Left hindlimb (tissue), 1 donor: ENCODE data around the gene NUP58.
A peak's percentile ranks its signal among the peaks of the same experiment; 100 is the strongest.
"Not testable (repeated sequence)": the region's sequence is repeated elsewhere in the genome, so short reads cannot be mapped to it uniquely, and the experiment has no call there.

Source experiments
- DNase-seq: peaks from one replicate; pipeline ENCODE4 v3.0.0-alpha.2; 2018

NUP58 gene

GRCh38 chr13:25306671-25307464, 5.4 kb downstream of the NUP58 start:
- DNase-seq, result no peak

GRCh38 chr13:25310891-25311290, 9.5 kb downstream of the NUP58 start:
- DNase-seq, result no peak

GRCh38 chr13:25318946-25319345, 17.5 kb downstream of the NUP58 start:
- DNase-seq, result not testable (repeated sequence)

GRCh38 chr13:25319771-25320170, 18.3 kb downstream of the NUP58 start:
- DNase-seq, result no peak

- DNase-seq, result no peak
Measured at GRCh38 chr13:25324100-25324499, 22.7 kb downstream of the NUP58 start.

GRCh38 chr13:25329706-25330105, 28.3 kb downstream of the NUP58 start:
- DNase-seq, result no peak

- DNase-seq, result no peak
Measured at GRCh38 chr13:25330541-25330940, 29.1 kb downstream of the NUP58 start.

GRCh38 chr13:25335856-25336255, 34.4 kb downstream of the NUP58 start:
- DNase-seq, result no peak

- DNase-seq, result no peak
Measured at GRCh38 chr13:25345576-25345975, 44.2 kb downstream of the NUP58 start.

- no peak for DNase-seq
Measured at GRCh38 chr13:25347151-25347550, 45.7 kb downstream of the NUP58 start.

GRCh38 chr13:25351404-25351803, 50.0 kb downstream of the NUP58 start:
- DNase-seq, result no peak

- no peak for DNase-seq
Measured at GRCh38 chr13:25352230-25352629, 50.8 kb downstream of the NUP58 start.

- no peak for DNase-seq
Measured at GRCh38 chr13:25352806-25353205, 51.4 kb downstream of the NUP58 start.

GRCh38 chr13:25353344-25353743, 51.9 kb downstream of the NUP58 start:
- DNase-seq, result no peak

- DNase-seq, result no peak
Measured at GRCh38 chr13:25354377-25354776, 53.0 kb downstream of the NUP58 start.

- DNase-seq, result not testable (repeated sequence)
Measured at GRCh38 chr13:25360443-25360842, 59.0 kb downstream of the NUP58 start.

- no peak for DNase-seq
Measured at GRCh38 chr13:25365720-25366235, 64.4 kb downstream of the NUP58 start.

GRCh38 chr13:25371158-25371874, 69.9 kb downstream of the NUP58 start:
- no peak for DNase-seq

- no peak for DNase-seq
Measured at GRCh38 chr13:25371875-25372283, 70.5 kb downstream of the NUP58 start, which contains the start of gene ATP8A2. Gene ATP8A2 (plus strand): TSS chr13:25371974. CDS start chr13:25372213, 239 bp downstream.

- DNase-seq, result peak; percentile 37
Measured at GRCh38 chr13:25372284-25373081, 71.1 kb downstream of the NUP58 start.

- DNase-seq, result no peak
Measured at GRCh38 chr13:25375727-25376358, 74.4 kb downstream of the NUP58 start.

- no peak for DNase-seq
Measured at GRCh38 chr13:25377244-25377962, 76.0 kb downstream of the NUP58 start.
